Gastroesophageal sphincter (tissue), 3 donors: ENCODE results near the gene ARID3A.

Experiments used
- POLR2A ChIP-seq, 2 donors: fragments of 450-650 bp; IDR thresholded peaks; one replicate each; pipeline ENCODE4 v1.6.1; 2017; ENCODE audit warnings: antibody characterized with exemption in 2 of 2, mild to moderate bottlenecking in 2 of 2, moderate library complexity in 1 of 2
- TF ChIP-seq, protein P1 (sequence below), 4 experiments: fragments of 200-600 bp in 2 of 4; fragments of 450-650 bp in 2 of 4; sonication (generic) in 1 of 4; IDR thresholded peaks; one replicate each; pipeline ENCODE4 v1.5.1; 2017 to 2019; ENCODE audit warnings: antibody characterized with exemption in 4 of 4, mild to moderate bottlenecking in 2 of 4, moderate library complexity in 2 of 4

GRCh38 chr19:993361-993830, 67.6 kb downstream of the ARID3A start:
- TF ChIP-seq, protein P1, sequence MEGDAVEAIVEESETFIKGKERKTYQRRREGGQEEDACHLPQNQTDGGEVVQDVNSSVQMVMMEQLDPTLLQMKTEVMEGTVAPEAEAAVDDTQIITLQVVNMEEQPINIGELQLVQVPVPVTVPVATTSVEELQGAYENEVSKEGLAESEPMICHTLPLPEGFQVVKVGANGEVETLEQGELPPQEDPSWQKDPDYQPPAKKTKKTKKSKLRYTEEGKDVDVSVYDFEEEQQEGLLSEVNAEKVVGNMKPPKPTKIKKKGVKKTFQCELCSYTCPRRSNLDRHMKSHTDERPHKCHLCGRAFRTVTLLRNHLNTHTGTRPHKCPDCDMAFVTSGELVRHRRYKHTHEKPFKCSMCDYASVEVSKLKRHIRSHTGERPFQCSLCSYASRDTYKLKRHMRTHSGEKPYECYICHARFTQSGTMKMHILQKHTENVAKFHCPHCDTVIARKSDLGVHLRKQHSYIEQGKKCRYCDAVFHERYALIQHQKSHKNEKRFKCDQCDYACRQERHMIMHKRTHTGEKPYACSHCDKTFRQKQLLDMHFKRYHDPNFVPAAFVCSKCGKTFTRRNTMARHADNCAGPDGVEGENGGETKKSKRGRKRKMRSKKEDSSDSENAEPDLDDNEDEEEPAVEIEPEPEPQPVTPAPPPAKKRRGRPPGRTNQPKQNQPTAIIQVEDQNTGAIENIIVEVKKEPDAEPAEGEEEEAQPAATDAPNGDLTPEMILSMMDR (IDR thresholded peaks at IDR 0.05) = no peak
- TF ChIP-seq POLR2A (IDR thresholded peaks at IDR 0.05) = no peak
